ENCODE measurements around the gene TOPBP1. TPM values are rescaled to one million over a fixed set of nuclear protein-coding genes. Genes with fewer than 3 reads are reported as not detected.

The TOPBP1 gene
- total RNA-seq, 2 donors from 2014 or later = 22.6 to 34.3 TPM

DNA sequence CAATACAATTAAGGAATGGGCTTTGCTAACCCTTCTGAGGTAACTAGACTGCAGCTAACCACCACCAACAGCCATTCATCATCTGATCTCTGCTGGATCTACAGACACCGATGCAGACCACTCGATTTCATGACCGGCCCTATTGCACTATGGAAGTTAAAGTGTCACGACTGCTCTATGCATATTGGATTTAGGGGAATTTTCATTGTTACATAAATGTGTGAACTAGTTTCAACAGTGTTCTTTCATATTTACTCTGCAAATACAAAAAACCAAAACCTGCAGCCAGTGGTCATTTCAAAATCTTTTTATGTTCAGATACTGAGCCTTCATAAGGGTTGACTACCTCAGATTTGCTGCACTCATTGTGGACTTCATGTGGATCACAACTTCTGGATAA lies 73.7 kb downstream of the TOPBP1 start:
- peak overlapping the region in 1 of 4 donors; percentile 9 for H3K27ac ChIP-seq
- H3K36me3 ChIP-seq (replicated peaks in 1 of 2; ENCODE audit: insufficient read depth in 1 of 2, low read depth in 2 of 2) = peaks cover 23 to 30% of the 10 kb centered on the region in 2 donors
- TF ChIP-seq POLR2A (IDR thresholded peaks at IDR 0.05) = no peak
- no peak for TF ChIP-seq CTCF (IDR thresholded peaks at IDR 0.05)
- WGBS, 2 donors = 71 to 85% methylated on average over 4 of the region's 4 CpGs
- H3K4me3 ChIP-seq = no peak overlapping the region
- no peak for DNase-seq
- intact Hi-C loops (cut with DNase I) = loop anchor here (10.0 kb wide), 1 partner anchor 123 kb away; no protein-coding TSS in a partner anchor
- no peaks in the 10 kb centered on the region for H3K4me1 ChIP-seq
- no peaks in the 10 kb centered on the region for H3K9me3 ChIP-seq
- H3K27me3 ChIP-seq = no peaks in the 10 kb centered on the region
- no peak for ATAC-seq

- H3K36me3 ChIP-seq (replicated peaks in 1 of 2; ENCODE audit: insufficient read depth in 1 of 2, low read depth in 2 of 2) = peaks cover 23 to 37% of the 10 kb centered on the region in 2 donors
- no peaks in the 10 kb centered on the region for H3K9me3 ChIP-seq
- H3K27ac ChIP-seq = no peak overlapping the region
- intact Hi-C loops (cut with DNase I) = loop anchor here (10.0 kb wide), 1 partner anchor 119 kb away; no protein-coding TSS in a partner anchor
- DNase-seq (no peak), ATAC-seq (no peak)
- H3K4me3 ChIP-seq = no peak overlapping the region
- 87 to 91% methylated on average over 6 of the region's 6 CpGs for WGBS, 2 donors
- peaks cover 8% of the 10 kb centered on the region for H3K4me1 ChIP-seq
- H3K27me3 ChIP-seq = no peaks in the 10 kb centered on the region
- no peak for TF ChIP-seq POLR2A (IDR thresholded peaks at IDR 0.05)
- no peak for TF ChIP-seq CTCF (IDR thresholded peaks at IDR 0.05)
Measured at GRCh38 chr3:133583396-133583795, 78.3 kb downstream of the TOPBP1 start.

GRCh38 chr3:133578548-133579191 lies 83.1 kb downstream of the TOPBP1 start:
- peak in 6 of 7 experiments; percentile 40 to 60 (median 57) for TF ChIP-seq CTCF (IDR thresholded peaks at IDR 0.05)
- TF ChIP-seq POLR2A (IDR thresholded peaks at IDR 0.05) = no peak
- Histone ChIP-seq H3K4me3 (no peak overlapping the region), H3K27ac (peak overlapping the region in 1 of 4 donors; percentile 16), H3K36me3 (replicated peaks in 1 of 2; ENCODE audit: insufficient read depth in 1 of 2, low read depth in 2 of 2) (peaks cover 0 to 12% of the 10 kb centered on the region in 2 donors), H3K4me1 (peaks cover 41% of the 10 kb centered on the region), H3K9me3 (no peaks in the 10 kb centered on the region), H3K27me3 (no peaks in the 10 kb centered on the region)
- intact Hi-C loops (cut with DNase I) = no loop called here
- WGBS, 2 donors = 8 to 9% methylated on average over 1 of the region's 1 CpG
- peak in 1 of 4 donors; percentile 15 for DNase-seq
- ATAC-seq = no peak

DNA sequence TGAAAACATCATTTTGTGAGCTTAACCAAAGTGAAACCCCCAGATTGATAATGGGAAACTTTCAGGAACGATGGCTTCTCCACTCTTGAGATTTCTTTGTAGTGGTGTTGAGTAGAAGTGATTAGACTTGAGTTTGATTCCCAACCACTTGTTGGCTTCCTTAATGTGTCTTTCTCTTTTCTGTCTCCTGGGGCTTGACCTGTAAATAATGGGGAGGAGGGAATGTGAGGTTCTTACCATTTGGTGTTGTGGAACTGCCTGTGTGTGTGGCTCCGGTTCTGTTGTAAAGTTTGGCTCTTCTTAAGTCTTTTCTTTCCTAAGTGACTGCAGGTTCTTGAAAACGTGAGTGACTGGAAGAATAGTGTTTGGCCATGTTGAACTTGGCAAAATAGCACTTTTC lies 85.6 kb downstream of the TOPBP1 start:
- 3 to 13% methylated on average over 3 of the region's 3 CpGs for WGBS, 2 donors

More for the DNA sequence above, 85.6 kb downstream of the TOPBP1 start:
- peak in 1 of 3 donors; percentile 15 for TF ChIP-seq POLR2A (IDR thresholded peaks at IDR 0.05)
- TF ChIP-seq CTCF (IDR thresholded peaks at IDR 0.05) = no peak
- intact Hi-C loops (cut with DNase I) = no loop called here
- Histone ChIP-seq H3K9me3 (no peaks in the 10 kb centered on the region), H3K27me3 (no peaks in the 10 kb centered on the region), H3K27ac (peak overlapping the region in 3 of 4 donors; percentile 51 to 98 (median 95)), H3K4me3 (peak overlapping the region in 1 of 2 donors; percentile 3), H3K36me3 (replicated peaks in 1 of 2; ENCODE audit: insufficient read depth in 1 of 2, low read depth in 2 of 2) (peaks cover 0 to 10% of the 10 kb centered on the region in 2 donors), H3K4me1 (peaks cover 53% of the 10 kb centered on the region)
- DNase-seq (no peak), ATAC-seq (no peak)
